AG09319 (cell line): Measurements from ENCODE around the gene SF1.

Experiments used
- DNase-seq: peaks from one replicate; pipeline ENCODE4 v3.0.0-alpha.2; 2010; ENCODE audit warnings: low read depth; ENCODE audit errors: extremely low read depth
- TF ChIP-seq, protein P1 (sequence below): IDR thresholded peaks from 2 replicates; pipeline ENCODE4 v1.5.1; 2011; ENCODE audit warnings: low read depth, mild to moderate bottlenecking, inconsistent platforms, low read length, moderate library complexity

Gene SF1

DNA sequence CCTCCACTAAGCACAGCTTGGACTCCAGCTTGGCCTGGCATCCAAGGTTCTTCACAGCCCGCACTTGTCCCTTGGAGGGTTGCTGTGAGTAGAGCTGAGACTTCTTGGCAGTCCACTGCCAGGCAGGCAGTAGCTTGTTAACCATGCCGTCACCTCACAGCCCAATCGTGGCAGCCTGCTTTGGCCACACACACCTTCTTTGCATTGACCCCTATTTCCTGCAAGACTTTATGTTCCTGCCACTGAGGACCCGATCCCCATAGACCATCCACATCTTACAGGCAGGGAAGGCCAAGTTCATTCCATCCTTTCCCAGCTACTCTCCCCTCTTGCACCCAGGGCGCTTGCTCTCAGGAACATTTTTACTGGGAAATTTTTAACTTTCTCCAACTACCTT is 16.1 kb downstream of the SF1 start:
- no peak for DNase-seq
- TF ChIP-seq, protein P1, sequence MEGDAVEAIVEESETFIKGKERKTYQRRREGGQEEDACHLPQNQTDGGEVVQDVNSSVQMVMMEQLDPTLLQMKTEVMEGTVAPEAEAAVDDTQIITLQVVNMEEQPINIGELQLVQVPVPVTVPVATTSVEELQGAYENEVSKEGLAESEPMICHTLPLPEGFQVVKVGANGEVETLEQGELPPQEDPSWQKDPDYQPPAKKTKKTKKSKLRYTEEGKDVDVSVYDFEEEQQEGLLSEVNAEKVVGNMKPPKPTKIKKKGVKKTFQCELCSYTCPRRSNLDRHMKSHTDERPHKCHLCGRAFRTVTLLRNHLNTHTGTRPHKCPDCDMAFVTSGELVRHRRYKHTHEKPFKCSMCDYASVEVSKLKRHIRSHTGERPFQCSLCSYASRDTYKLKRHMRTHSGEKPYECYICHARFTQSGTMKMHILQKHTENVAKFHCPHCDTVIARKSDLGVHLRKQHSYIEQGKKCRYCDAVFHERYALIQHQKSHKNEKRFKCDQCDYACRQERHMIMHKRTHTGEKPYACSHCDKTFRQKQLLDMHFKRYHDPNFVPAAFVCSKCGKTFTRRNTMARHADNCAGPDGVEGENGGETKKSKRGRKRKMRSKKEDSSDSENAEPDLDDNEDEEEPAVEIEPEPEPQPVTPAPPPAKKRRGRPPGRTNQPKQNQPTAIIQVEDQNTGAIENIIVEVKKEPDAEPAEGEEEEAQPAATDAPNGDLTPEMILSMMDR = no peak

DNA sequence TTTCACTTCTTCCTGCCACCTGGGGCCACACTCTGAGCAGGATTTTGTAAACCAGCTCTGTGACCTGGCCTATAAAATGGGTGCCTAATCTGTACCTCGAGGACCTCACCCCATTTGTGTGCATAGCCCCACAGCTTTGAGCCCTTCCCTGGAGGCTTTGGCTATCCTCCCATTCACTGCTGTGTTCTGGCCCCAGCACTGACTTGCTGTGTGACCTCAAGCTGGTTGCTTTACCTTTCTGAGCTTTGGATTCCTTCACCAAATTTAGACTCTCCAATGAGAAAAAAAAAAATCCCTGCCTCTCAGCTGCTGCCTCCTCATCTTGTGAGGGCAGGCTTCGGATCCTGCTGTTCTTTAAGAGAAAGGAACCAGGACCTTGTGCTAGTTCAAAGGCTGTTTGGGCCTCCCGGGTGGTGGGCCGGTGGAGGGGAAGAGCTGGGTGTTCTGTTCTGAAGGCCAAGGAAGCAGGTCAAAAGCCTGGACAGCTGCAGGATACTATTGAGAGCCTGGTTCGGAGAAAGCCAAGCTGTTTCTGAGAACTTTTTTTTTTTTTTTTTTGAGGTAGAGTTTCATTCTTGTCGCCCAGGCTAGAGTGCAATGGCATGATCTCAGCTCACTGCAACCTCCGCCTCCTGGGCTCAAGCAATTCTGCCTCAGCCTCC is 17.5 kb downstream of the SF1 start:
- no peak for DNase-seq
- TF ChIP-seq, protein P1 = no peak

DNA sequence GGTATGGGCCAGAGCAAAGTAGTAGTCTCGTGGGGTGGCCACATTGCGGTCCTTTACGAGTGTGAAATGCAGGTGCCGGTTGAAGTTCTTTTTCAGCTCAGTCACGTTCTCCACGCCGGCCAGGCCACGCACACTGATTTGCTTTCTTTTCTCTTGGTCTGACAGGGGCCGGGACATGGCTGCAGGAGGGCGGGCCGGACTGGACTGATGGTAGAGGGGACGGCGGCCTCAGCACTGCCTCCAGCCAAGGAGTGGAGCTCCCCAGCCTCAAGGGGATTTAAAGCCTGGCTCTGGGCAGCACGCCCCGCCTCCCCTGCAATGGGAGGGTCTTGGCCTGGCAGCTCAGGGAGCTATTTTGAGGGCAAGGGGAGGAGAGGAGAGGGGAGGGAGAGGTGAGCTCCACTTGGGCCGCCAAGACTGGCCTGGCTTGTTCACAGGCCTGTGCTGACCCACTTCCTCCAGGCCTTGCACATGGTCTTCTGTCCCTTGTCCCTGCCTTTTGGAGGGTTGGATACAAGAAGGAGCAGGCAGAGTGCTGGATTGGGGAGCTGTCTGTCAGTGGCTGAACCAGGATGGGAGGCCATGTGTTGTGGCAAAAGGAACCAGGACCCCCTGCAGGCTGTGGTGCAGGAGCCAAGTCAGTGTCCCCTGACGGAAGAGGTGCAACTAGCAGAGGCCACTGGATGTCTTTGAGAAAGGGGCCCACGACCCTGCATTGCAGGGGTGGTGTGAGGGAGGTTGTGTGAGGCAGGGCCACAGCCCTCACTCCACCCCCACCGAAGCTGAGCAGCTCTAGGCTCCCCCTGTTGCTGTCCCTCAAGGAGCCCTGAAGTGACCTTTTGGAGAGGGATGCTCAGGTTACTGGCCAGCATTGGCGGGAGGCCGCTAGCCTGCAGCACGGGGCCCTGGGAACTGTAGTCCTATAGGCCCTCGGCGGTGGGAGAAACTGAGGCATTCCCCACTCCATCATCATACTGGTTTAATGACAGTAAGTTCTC is 18.3 kb downstream of the SF1 start, which contains the start of gene PYGM:
TSS of gene PYGM (minus strand) at position 253 of the 998 bp plus-strand sequence. CDS start at position 177, 76 bp downstream.
- DNase-seq = no peak
- TF ChIP-seq, protein P1 = no peak

DNA sequence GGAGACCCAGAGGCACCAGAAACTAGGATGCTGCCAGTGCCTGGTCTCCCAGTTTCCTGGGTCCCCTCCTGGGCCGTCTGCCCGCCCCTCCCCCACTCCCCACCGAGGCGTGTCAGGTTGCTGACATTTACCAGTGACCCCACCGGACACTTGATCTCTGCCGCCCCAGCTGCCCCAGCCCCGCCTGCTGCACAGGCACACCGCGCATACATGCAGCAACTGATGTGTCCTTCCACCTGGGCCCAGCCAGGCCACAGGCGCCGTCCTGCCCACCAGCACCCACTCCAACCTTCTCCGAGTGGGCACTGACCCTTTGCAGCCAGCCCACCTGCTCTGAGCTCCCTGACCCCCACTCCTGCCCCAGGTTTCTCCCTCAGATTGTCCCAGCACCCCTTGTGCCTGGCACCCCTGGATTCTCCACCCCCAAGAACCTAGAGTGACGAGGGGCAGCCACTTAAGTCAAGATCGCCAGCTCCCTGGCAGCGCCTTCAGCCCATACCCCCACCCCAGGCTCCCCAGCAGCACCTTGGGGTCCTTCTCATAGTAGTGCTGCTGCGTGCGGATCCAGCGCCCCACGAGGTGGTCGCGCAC is 19.1 kb downstream of the SF1 start:
- TF ChIP-seq, protein P1 = no peak
- DNase-seq = no peak

DNA sequence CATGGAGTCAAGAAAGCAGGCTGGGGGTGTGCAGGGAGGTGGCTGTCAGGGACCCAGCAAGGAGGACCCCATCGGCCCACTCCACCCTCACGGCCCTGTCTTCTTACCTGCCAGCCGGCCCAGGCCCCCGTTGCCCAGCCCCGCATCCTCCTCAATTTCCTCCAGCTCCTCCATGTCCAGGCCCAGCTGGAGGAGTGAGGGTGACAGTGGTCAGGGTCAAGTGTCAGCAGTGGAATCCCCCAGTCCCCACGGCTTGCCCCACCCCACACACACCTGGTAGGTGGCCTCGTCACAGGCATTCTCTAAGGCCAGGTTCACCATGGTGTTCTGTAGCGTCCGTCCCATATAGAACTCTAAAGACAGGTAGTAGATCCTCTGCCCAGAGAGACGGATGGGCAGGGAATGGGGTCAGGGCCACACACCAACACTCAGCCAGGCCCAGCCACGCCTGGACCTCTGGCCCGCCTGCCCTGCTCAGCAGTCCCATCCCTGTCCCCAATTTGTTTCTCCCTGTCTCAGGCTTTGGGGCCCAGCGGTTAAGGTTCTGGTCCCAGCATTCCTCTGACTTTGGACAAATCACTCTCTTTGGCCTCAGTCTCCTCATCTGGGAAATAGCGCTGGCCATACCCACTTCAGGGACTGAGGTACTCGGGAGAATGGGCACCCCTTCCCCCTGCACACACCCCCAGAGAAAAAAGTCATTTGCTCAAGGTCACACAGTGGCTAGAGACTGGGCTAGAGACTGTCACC is 19.8 kb downstream of the SF1 start:
- TF ChIP-seq, protein P1 = no peak
- DNase-seq = no peak

DNA sequence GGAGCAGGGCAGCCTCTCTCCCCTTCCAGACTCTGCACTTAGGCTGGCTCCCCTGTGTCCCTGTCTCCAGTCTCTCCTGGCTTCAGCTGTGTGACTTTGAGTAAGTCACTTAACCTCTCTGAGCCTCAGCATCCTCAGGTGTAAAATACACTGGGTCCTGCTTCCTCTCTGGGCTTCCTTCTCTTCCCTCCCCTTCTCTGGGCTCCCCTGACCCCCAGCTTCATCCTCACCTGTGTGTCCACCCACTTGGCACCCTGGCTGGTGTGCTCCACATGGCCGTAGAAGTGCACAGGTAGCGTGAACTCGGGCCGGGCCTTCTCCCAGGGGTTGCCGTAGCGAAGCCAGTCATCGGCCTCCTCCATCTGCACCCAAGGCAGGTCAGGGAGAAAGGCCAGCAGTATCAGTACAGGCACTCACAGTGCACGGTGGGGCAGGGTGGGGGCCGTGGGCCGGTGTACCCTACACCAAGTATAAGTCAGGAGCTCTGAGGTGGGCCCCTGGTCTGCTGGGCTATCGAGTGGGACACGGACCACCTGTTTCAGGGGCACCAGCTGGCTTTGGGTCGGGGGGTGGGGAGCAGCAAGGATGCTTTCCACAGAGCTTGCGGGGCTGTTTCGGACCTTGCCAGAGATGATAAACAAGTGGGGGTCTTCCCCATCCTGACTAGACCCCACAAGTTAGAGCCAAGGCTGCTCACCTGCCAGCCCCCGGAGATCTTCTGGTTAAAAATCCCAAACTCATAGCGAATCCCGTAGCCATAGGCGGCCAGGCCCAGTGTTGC is 20.6 kb downstream of the SF1 start:
- TF ChIP-seq, protein P1 = no peak
- no peak for DNase-seq
